HG03103 (cell line): ENCODE results near the gene ADARB1.

ENCODE experiments used
- ATAC-seq: cut with Tn5 transposase; IDR thresholded peaks from one replicate; pipeline ENCODE4 v1.9.1; 2021; ENCODE audit warnings: low read depth; ENCODE audit not compliant: unreplicated experiment

ADARB1 gene

DNA sequence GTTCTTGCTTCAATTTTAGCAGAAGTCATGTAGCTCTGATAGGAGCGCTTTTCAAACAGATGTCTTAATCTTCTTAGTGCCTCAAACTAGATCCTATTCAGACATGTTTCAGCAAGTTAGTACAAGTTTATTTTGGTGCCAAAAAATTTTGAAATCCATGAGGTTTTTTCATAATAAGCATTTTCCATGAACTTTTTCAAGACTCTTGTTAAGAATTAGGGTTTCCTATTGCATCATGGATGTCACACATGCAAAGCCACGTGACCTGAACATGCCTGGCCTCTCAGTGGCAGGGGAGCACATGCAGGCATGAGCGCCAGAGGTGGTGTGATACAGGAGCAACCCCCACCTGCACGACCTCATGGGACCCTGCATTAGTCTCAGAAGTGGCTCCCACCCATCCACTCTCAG, 145.7 kb downstream of the ADARB1 start:
- ATAC-seq = no peak

DNA sequence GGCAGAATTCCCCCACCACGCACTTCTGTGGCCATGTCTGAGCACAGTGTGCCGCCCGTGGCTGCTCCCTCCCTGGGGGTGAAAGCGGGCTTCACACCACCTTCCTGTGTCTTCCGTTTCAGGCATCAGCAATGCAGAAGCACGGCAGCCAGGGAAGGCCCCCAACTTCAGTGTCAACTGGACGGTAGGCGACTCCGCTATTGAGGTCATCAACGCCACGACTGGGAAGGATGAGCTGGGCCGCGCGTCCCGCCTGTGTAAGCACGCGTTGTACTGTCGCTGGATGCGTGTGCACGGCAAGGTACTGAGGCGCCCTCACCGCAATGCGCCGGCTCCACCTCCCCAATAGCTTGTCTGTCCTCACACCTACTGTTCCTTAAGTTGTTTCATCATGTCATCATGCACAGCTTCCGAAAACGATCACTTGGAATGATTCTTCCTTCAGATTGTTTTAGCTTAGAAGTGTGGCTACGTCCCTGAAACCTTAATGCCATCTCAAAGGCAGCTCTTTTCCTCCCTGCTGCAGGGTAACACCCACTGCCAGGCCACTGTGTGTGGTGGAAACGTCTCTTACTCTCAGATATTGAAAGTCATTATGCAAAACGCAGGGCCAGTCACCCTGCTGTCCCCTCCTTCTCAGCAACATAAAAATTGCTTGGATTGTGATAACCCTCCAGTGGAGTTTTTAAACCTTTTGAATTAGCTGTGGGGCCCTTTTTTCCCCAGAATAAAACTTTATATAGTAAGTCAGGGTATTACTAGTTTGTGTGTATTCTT, 146.5 kb downstream of the ADARB1 start:
- ATAC-seq = no peak

DNA sequence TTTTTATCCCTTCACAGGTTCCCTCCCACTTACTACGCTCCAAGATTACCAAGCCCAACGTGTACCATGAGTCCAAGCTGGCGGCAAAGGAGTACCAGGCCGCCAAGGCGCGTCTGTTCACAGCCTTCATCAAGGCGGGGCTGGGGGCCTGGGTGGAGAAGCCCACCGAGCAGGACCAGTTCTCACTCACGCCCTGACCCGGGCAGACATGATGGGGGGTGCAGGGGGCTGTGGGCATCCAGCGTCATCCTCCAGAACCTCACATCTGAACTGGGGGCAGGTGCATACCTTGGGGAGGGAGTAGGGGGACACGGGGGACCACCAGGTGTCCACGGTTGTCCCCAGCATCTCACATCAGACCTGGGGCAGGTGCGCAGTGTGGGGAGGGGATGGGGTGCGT, 147.6 kb downstream of the ADARB1 start:
- no peak for ATAC-seq

DNA sequence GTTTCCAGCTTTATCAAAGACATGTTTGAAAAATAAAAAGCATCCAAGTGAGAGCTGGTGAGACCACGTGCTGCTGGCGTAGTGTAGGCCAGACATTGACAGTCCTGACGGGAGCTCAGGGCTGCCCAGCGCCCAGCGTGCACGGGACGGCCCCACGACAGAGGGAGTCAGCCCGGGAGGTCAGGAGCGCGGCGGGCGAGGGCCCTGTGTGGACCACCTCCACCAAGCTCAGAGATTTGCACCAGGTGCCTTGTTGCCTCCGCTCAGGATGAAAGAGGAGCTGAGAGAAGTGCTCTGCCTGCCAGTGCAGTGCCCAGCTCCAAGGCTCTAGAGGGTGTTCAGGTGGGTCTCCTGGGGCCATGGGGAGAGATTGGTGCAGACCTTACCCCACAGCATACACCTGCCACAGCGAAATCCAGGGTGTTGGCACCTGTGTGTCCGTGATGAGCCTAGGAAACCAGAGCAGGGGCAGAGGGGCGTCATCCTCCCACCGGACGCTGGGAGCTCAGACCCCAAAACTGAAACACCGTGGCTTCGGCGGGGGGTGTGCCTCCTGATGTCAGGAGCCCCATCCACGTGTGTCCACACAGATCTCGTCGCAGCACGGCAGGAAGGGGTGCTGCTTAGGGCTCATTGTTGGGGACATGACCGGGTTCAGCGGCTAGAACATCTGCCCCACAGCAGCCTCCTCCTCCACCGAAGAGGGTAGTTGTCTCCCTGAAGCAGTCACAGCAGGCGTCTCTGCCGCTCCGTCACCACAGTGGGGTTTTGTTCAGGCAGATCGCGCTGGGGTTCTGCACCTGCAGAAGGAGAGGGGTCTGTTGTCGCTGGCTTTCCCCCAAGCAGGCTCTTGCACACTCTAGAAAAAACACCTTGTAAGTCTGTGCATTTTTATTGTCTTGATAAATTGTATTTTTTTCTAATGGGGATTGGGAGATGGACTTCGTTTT, 149.1 kb downstream of the ADARB1 start:
- ATAC-seq = no peak

DNA sequence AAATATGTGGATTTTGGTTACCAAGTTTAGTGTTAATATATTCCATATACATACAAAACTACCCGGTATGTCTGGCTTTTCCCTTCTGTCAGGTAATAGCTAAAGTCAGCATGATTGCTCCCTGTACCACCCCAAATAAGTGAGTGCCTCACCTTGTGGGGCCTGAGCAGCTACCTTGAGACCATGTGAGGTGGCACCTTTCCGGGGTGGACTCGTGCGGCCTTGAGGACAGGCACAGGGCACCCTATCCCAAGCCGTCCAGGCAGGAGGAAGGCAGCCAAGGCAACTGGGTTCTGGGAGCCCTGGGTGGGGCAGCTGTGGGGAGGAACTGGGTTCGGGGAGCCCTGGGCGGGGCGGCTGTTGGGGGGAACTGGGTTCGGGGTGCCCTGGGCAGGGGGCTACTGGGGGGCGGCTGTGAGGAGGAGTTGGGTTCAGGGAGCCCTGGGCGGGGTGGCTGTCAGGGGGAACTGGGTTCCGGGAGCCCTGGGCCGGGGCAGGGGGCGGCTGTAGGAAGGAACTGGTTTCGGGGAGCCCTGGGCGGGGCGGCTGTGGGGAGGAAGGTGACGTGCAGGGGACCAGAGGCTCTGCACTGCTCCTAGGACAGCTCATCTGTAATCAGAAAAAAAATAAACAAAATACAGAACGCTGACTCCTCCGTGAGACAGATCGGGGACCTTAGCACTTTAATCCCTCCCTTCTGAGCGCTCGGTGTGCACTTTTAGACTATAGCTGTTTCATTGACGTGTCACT, 150.0 kb downstream of the ADARB1 start:
- ATAC-seq = no peak

DNA sequence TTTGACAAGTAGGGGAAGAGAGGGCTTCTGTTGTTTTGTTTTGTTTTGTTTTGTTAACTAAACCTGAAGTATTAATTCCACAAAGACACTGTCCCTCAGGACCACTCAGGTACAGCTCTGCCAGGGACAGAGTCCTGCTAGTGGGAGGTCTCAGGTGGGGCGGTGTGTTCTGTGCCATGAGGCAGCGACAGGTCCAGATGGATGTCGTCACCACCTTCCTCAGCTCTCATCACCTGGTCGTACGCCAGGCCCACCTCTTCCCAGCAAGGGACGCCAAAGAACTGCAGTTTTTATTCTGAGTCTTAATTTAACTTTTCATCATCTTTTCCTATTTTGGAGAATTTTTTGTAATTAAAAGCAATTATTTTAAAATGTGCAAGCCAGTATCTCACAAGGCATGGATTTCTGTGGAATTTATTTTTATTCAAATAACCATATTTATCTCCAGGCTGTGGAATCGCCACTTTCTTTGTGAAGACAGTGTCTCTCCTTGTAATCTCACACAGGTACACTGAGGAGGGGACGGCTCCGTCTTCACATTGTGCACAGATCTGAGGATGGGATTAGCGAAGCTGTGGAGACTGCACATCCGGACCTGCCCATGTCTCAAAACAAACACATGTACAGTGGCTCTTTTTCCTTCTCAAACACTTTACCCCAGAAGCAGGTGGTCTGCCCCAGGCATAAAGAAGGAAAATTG, 150.8 kb downstream of the ADARB1 start:
- ATAC-seq = no peak

DNA sequence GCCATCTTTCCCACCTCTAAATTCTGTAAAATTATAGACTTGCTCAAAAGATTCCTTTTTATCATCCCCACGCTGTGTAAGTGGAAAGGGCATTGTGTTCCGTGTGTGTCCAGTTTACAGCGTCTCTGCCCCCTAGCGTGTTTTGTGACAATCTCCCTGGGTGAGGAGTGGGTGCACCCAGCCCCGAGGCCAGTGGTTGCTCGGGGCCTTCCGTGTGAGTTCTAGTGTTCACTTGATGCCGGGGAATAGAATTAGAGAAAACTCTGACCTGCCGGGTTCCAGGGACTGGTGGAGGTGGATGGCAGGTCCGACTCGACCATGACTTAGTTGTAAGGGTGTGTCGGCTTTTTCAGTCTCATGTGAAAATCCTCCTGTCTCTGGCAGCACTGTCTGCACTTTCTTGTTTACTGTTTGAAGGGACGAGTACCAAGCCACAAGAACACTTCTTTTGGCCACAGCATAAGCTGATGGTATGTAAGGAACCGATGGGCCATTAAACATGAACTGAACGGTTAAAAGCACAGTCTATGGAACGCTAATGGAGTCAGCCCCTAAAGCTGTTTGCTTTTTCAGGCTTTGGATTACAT, 151.5 kb downstream of the ADARB1 start:
- ATAC-seq = no peak

DNA sequence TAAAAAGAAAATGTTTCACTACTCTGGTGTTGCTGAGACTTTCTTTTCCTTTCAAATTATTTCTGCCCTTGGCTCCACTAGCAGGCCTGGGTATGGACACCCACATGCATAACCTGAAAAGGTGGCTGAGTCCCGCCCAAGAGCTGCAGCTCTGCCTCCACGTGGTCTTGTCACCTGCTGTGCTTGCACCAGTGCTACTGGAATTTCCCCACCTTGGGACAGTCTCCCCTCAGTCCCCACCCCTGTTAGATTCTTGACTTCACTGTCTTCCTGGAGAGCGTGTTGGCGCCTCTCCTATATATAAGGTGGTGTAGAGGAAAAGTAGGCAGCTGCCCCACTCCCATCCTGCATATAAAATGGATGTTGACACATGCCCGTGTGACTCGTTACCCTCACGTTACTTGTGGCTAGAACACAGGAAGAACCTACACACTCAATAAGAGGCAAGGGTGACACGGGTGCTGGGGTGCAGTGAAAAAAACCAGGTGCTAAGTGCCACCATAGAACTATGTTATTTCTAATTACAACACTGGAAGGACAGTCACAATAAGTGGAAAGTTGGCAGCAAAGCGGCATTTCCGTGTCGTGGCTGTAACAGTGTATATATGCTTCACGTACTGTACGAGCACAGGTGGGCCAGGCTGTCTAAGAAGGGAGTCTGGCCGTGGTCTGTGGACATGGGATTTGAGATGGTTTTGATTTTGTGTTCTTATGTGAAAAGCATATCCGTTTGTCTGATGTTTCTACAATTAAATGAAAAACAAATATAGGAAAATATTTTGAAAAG, 152.4 kb downstream of the ADARB1 start:
- ATAC-seq = no peak

DNA sequence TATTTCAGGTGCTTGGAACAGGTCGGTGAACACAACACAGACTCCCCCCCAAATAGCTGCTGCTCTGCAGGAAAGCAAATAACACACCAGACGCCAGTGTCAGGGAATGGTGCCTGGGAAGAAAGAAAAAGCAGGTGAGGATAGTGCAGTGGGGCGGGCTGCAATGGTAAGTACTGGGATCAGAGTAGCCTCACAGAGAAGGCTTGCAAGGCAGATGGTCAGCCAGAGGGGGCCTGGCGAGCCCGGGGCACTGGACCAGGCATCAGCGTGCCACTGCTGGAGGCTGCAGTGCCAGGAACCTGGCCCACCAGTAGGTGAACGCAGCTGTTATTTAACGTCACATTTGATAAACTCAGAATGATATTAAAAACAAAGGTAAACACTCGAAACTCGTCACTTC, 153.4 kb downstream of the ADARB1 start:
- no peak for ATAC-seq

DNA sequence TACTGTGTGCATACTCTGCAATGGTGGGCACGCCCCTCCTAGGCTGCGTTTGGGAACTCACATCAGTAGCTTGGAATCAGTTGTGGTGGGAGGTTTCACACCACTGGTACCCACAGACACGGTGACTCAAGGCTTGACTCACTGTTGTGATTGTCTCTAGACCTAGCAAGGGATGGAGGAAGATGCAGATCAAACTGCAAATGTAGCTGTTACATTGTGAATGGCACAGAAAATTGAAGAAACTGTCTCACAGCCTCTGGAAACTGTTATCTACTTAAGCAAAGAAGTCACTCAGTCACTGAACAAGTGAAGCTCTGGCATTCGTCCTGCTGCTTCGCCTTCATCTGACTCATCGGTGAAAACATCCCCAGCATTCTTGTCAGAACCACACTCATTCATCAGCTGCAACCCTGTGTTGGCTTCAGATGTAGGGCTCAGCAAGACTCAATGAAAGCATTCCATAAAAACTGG, 153.8 kb downstream of the ADARB1 start:
- no peak for ATAC-seq

DNA sequence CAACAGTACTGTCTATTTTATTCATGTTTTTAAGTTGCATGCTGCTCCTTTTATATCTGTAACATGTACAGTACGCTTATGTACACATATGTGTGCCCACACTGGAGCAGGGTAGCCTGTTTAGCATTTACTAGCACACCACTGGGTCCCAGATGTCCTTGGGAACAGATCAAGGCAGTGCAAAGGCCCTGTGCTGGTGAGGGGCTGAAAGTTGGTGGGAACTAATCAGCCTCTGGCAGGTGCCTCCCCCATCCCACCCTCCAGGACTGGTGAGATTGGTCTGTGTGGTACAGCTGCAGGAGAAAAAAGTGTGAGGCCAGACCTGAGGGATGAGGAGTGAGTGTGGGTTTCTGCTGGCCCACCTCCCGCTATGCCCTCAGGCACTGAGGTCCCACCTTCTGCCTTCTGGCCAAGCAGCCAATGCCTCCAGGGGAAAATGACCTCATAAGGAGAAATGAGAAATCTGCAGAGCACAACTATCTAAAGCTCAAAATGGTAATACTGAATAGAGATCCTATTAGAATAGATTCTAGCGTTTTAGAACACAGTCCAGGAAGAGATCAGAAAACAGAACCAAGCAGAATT, 154.4 kb downstream of the ADARB1 start:
- ATAC-seq = no peak

DNA sequence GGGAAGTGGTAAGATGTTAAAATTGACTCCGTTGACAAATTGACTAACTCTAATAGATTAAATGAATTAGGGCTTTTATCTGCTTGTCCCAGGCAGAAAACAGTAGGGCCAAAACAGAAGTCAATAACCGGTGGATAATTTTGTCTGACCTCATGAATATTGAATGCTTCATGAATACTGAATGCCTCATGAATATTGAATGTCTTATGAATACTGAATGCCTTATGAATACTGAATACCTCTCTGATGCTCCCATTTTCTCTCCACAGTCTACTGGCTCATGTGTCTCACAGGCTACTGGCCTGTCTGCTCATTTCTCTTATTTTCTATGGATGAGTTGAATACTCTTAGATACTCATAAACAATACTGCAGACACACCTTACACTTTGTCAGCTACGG, 157.3 kb downstream of the ADARB1 start:
- ATAC-seq = no peak

DNA sequence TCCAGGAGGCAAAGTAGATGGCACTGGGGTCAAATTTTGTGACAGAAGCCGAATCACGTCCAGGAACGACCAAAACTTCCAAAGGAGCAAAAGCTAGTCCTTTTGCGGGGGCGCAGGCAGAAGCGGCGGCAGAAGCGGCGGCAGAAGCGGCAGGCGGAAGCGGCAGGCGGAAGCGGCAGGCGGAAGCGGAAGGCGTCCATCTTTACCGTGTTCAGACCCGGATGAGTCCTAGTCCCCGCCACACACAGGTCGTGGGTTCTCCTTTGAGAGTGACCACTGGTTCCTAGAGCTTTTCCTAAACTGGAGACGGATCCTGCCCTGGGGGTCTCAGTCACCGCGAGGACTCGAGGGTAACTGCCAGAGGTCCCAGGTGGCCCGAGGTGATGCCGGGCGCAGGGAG, 159.7 kb downstream of the ADARB1 start:
- no peak for ATAC-seq

DNA sequence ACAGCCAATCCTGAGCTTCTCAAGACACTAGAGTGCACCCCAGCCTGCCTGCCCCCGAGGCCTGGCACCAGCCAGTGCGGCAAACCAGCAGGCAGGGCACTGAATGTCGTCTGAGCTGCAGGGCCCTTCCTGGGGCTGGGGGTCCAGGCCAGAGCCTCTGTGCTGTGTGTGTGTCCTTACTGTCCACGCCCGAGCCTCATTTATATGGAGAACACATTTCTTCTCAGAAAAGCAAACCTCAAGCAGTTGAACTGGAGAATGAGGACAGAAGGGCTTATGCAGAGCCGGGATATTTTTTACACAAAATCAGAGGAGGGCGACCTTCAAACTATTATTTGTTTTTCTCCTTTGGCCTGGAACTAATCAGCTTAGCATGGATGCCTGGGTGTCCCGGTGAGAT, 160.6 kb downstream of the ADARB1 start:
- ATAC-seq = no peak

DNA sequence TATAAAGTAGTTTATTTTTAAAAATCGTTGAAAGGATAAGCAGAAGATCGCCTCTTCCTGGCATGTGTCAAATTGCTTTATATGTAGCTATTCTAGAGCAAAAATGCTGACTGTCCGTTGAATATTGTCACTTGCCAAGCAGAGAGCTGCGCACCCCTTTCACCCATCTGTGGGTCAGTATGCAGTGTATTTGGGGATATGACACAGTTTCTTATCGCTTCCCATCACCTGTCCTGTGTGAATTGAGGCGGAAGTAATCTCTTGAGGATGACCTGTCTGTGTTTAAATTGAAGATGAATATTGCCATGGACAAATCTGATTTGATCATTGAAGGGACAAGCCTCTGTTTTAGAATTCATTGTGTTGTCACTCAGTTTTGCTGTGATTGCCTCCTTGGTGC, 161.1 kb downstream of the ADARB1 start:
- ATAC-seq = no peak

DNA sequence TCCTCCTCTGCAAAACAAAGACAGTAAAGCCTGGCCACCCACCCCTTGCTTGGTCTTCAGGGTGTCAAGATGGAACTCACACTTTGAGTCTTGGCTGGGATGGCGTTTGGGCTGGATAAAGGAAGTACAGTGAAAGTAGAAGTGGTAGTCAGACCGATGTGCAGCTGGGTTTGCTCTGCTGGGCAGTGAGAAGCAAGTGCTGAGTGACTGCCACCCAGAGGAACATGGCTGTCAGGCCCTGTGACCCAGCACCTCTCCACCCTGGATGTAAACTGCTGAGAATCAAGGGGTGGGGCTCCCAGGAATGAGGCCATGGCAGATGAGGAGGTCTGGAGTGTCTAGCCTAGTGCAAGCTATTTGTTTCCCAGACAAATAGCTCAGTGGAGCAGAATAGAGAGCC, 162.1 kb downstream of the ADARB1 start:
- ATAC-seq = no peak

DNA sequence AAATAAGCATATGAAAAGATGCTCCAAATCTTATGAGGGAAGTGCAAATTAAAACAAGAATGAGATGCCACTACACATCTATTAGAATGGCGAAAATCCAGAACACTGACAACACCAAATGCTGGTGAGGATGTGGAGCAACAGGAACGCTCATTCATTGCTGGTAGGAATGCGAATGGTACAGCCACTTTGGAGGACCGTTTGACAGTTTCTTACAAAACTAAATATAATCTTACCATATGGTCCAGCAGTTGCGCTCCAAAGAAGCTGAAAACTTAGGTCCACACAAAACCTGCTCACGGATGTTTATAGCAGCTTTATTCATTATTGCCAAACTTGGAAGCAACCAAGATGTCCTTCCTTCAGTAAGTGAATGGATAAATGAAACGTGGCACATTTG, 163.0 kb downstream of the ADARB1 start:
- ATAC-seq = no peak

DNA sequence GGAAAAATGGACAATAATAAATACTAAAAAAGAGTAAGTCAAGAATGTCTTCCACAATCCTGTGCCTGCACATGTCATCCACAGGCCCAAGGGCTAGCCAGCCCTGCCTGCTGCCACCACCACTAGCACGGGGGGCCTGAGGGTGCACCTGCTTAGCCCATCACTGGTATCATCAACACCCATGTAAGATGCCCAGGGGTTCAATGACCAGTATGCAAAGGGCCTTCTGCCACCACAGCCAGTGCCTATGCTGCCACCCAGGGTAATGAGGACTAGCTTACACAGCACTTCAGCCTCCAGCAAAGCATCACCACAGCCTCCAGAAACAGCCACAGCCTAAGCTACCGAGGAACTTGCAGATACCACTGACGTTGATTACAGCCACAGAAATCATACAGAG, 167.0 kb downstream of the ADARB1 start:
- no peak for ATAC-seq

DNA sequence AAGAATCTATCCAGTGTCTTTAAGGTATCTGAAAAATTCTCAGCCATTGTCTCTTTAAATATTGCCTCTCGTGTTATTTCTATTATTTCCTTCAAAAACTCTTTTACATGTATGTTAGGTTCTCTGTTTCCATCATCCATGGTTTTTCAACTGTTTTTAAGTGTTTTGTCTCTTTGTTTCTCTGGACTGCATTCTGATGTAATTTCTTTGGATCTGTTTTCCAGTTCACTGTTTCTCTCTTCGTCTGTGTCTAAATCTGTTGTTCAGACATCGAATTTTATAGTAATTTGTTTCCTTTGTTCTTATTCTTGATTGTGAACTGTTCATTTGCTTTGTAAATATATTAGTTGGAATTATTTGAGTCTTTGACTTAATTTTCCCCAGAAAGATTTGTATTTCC, 169.2 kb downstream of the ADARB1 start:
- ATAC-seq = no peak
